Left renal pelvis (tissue), 4 donors: Measurements from ENCODE around the gene APOE. TPM values are rescaled to one million over a fixed set of nuclear protein-coding genes. Genes with fewer than 3 reads are reported as not detected.
"Not testable (repeated sequence)": the region's sequence is repeated elsewhere in the genome, so short reads cannot be mapped to it uniquely, and the experiment has no call there.

Source experiments
- DNase-seq, 4 donors: peaks; one replicate each; pipeline ENCODE4 v3.0.0-alpha.2; 2013; ENCODE audit warnings: low read depth in 4 of 4, low spot score in 3 of 4
- polyA plus RNA-seq, 4 donors: library from polyadenylated mRNA; unstranded; fragments of 120-200 nt; gene quantifications; one replicate each; pipeline ENCODE4 v1.2.1, GENCODE V29; 2013; ENCODE audit not compliant: insufficient read length in 4 of 4

APOE gene
- polyA plus RNA-seq, 4 donors, result 51.2 to 397 (median 259) TPM

DNA sequence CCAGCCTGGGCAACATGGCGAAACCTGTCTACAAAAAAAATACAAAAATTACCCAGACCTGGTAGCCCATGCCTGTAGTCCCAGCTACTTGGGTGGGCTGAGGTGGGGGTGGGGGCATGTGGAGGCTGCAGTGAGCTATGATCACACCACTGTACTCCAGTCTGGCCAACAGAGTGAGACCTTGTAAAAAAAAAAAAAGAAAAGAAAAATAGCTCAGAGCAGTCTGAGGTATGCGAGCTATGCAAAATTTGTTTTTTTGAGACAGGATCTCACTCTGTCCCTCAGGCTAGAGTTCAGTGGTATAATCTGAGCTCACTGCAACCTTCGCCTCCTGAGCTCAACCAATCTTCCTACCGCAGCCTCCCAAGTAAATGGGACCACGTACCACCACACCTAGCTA lies 21.7 kb upstream of the APOE start:
- no peak for DNase-seq

DNA sequence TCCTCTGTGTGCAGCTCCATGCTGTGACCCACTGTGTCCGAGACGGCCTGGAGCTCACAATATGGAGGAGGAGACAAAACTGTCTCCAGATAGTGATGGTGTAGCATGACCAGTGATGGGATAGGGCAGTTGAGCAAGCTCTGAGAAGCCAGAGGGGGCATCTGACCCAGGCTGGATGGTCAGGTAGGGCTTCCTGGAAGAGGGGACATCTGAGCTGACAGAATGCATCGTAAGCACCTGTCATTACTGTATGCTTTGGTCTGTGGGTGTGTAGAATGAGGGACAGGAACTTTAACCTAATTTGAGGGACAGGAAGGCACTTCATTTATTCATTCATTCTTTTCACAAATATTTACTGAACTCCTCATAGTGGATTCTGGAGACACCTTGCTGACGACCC lies 21.0 kb upstream of the APOE start:
- no peak for DNase-seq

DNA sequence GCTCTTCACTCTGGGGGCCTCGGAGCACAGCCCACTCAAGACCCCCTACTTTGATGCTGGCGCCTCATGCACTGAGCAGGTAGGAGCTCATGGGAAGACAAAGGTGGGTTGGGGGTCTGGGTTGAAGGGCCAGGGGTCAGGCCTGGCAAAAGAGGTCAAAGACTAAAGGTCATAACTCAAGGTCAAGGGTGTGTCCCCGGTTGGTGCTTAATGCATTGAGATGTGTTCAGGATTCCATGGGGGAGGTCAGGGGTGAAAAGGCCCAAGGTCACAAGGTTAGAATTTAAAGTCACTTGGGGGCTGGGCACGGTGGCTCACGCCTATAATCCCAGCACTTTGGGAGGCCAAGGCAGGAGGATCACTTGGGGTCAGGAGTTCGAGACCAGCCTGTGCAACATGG lies 19.5 kb upstream of the APOE start:
- no peak for DNase-seq

DNA sequence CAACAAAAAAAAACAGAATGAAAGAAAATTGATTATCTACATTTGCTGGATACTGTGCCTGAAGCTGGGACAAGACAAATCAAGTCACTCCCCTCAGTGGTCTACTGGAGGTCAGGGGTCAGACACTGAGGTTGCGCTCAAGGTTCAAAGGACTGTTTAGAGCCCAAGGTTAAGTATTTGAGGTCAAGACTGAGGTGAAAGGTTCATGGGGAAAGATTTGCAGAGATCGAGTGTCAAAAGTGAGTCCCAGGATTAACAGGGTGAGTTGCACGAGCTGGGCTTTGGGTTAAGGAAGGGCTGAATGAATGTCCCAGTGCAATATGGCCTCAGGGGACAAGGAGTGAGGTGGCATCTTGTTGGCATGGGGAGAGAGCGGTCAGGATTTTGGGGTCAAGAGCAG lies 17.9 kb upstream of the APOE start:
- no peak for DNase-seq

DNA sequence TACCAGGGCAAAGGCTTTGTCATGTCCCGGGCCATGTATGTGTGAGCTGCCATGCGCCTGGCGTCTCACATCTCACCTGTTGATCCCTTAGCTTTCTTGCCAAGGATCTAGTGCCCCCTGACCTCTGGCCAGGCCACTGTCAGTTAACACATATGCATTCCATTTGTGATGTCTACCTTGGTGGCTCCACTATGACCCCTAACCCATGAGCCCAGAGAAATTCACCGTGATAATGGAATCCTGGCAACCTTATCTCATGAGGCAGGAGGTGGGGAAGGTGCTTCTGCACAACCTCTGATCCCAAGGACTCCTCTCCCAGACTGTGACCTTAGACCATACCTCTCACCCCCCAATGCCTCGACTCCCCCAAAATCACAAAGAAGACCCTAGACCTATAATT lies 17.3 kb upstream of the APOE start:
- not testable (repeated sequence) for DNase-seq

DNA sequence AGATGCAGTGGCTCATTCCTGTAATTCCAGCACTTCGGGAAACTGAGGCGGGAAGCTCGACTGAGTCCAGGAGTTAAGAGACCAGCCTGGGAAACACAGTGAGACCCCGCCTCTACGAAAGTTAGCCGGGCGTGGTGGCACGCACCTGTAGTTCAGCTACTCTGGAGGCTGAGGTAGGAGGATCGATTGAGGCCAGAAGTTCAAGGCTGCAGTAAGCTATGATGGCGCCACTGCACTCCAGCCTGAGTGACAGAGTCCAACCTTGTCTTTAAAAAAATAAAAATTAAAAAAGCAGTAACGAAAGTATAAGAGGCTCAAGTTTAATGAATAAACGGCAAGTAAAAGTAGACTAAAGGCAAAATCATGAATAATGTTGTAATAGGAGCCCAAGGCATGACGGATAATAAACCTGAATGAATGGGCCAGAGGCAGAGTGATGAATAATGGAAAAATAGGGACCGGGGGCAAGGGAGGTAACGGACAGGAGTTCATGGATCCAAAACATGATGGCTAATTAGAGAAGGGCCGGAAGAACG lies 15.7 kb upstream of the APOE start:
- no peak for DNase-seq

DNA sequence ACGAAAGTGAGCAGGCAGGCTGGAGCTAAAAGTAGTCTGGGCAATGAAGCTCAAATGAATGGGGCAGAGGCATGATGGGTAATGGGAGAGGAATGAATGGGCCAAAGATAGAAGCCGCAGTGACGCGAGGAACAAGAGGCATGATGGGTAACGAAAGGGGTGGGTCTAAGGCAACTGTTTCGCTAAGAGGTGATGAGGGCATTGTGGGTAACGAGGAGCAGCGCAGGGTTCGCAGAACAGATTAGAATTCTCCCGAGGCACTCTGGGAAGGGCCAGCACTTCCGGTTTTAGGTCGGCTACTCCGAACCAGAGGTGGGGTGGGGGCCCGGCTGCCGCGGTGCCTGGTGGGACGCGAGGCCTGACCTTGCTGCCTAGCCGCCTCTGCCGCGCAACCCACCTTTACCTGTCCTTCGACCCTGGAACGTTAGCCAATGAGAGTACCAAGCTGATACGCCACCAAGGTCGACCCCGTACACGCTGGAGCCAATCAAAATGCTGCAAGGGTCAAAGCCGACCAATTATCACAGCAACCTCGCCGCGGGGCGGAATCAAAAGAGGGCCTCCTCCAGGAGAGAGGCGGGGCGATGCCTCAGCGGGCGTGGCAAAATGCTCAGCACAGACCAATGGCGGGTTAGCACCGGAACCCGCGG lies 15.1 kb upstream of the APOE start:
- peak in 3 of 4 donors; percentile 100 for DNase-seq

DNA sequence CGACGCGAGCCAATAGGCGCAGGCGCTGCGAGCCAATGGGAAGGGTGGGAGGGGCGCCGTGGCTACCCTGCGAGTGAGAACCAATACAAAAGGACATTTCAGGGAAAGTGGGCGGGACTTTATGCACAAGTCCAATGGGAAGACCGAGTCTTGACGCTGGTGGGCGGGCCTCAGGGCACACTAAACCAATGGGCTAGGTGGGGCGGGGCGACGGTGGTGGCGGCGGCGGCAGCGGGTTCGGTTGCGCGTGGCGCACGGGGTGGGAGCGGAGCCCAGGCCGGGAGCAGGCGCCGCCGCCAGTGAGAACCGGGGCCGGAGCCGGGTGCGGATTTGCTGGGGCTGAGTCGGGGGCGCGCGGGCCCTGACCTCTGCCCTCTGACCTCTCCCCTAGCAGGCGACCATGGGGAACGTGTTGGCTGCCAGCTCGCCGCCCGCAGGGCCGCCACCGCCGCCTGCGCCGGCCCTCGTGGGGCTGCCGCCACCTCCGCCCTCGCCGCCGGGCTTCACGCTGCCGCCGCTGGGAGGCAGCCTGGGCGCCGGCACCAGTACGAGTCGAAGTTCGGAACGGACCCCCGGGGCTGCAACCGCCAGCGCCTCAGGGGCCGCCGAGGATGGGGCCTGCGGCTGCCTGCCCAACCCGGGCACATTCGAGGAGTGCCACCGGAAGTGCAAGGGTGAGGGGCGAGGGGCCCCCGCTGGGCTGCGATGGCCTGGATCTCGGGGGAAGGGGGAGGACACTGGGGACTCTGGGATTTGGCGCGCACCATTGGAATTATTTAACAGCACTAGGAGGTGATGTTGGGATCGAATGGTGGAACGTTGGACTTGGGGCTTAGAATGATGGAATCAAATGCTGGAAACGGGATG lies 14.3 kb upstream of the APOE start, which contains the start of gene TOMM40:
TOMM40 (plus strand) TSS at position 239 of the 867 bp plus-strand sequence; CDS start at position 401, 162 bp downstream.
- peak in 1 of 4 donors; percentile 100 for DNase-seq

DNA sequence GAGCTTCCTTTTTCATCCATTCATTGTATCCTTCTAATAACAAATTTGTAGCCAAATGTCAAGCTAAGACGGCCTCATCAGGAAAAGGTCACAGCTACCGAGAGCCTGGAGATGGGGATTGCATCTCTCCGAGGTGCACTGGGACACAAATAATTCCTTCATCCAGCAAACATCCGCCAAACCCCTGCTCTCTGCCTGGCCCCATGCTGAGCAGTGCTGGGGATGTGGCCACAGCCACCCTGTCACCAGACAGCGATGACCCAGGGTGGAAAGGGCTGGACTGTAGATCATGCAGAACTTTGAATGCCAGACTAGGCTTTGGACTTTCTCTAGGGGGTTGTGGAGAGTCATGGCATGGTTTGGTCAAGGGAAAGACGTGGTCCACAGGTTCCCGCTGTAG lies 12.7 kb upstream of the APOE start:
- DNase-seq, result no peak

DNA sequence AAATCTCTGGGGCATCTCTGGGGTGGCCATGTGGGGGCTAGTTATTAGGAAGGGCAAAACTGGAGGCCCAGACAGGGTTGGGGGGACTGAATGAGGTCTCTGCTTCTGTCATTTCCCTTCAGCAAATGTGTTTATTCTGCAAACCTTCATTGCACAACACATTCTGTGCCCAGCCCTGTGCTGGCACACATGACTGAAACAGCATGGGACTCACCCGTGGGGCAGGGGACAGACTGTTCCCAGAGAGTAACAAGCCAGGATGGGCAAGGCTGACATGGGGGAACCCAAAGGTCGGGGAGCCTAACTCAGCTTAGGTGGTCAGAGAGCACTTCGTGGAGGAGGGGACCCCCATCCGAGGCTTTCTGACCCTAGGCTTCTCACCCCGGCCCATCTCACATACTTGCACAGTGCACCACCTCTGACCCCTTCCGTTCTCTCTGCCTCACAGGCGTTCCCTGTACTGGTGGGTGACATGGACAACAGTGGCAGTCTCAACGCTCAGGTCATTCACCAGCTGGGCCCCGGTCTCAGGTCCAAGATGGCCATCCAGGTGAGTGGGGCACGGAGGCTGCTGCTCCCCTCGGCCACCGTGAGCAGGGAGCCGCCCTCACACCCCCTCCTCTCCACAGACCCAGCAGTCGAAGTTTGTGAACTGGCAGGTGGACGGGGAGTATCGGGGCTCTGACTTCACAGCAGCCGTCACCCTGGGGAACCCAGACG lies 12.1 kb upstream of the APOE start:
- DNase-seq, result no peak

DNA sequence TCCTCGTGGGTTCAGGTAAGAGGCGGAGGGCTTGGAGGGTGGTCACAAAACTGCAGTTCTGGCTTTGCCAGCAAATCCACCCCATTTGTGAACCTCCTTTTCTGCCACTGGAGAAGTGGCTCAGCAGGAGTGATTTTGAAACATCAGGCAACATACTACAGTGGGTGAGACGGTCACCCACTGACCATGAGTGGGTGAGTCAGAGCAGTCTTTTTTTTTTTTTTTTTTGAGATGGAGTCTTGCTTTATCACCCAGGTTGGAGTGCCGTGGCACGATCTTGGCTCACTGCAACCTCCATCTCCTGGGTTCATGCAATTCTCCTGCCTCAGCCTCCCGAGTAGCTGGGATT lies 11.6 kb upstream of the APOE start:
- no peak for DNase-seq

DNA sequence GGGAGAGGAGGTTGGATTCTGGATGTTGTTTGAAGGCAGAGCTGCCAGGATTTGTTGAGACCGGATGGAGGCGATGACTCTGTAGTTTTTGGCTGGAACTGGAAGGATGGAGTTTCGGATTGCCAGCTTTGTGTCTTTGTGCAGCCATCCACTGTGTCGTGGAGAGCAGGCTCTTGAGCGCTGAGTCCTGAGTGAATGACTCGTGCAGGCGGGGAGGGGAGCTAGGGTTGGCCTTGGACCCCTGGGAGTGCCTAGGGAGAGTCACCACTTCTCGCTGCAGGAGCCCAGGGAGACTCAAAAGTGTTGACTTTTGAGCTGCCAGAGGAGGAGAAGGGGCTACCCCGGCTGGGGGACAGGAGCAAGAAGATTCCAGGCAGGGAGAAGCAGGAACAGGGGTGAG lies 10.7 kb upstream of the APOE start:
- no peak for DNase-seq

DNA sequence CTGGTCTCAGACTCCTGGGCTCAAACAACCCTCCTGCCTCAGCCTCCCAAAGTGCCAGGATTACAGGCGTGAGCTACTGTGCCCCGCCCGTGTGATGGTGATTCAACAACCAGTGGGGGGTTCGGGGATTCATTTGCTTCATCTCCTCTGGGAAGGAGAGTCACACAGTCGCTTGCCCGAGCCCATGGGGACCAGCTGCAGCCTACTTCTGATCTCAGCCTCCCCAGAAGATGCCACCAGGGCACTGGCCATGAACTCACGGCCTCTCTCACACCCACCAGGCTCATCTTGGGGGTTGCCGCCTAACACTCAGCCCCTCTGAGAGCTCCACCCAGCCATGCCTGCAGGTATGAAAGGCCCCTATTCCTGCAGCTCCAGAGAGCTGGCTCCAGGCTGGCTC lies 7.8 kb upstream of the APOE start:
- no peak for DNase-seq

DNA sequence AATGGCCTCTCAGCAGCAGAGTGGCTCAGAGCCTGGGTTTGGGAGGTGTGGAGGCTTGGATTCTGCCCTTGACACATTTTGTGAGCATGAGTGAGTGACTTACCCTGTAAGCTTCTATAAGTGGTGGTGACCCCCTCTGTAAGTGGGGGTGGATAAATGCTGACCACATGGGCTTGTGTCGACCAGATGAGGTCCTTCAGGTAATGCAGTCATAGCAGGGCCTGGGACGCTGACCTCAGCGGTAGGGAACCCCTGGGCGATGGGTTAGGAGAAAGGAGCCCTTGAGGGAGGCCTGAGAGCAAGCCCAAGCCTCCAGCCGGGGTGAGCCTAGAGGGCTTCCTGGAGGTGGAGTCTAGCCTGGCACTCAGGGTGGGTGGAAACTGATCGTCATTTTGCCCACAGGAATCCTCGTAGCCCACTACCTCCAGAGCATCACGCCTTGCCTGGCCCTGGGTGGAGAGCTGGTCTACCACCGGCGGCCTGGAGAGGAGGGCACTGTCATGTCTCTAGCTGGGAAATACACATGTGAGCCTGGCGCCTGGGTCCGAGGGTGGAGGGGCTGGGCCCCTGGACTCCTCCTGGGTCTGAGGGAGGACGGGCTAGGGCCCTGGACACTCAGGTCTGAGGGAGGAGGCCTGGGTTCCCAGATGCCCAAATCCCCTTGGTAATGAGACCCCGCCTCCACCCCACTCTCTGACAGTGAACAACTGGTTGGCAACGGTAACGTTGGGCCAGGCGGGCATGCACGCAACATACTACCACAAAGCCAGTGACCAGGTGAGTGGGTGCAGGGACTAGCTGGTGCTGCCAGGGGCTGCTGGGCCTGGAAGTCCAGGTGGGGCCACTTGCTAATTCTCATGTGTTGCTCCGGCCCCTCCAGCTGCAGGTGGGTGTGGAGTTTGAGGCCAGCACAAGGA lies 5.0 kb upstream of the APOE start:
- no peak for DNase-seq

DNA sequence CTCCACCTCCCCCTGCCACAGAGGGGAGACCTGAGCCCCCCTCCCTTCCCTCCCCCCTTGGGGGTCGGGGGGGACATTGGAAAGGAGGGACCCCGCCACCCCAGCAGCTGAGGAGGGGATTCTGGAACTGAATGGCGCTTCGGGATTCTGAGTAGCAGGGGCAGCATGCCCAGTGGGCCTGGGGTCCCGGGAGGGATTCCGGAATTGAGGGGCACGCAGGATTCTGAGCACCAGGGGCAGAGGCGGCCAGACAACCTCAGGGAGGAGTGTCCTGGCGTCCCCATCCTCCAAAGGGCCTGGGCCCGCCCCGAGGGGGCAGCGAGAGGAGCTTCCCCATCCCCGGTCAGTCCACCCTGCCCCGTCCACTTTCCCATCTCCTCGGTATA lies 2.4 kb upstream of the APOE start:
- DNase-seq, result no peak

DNA sequence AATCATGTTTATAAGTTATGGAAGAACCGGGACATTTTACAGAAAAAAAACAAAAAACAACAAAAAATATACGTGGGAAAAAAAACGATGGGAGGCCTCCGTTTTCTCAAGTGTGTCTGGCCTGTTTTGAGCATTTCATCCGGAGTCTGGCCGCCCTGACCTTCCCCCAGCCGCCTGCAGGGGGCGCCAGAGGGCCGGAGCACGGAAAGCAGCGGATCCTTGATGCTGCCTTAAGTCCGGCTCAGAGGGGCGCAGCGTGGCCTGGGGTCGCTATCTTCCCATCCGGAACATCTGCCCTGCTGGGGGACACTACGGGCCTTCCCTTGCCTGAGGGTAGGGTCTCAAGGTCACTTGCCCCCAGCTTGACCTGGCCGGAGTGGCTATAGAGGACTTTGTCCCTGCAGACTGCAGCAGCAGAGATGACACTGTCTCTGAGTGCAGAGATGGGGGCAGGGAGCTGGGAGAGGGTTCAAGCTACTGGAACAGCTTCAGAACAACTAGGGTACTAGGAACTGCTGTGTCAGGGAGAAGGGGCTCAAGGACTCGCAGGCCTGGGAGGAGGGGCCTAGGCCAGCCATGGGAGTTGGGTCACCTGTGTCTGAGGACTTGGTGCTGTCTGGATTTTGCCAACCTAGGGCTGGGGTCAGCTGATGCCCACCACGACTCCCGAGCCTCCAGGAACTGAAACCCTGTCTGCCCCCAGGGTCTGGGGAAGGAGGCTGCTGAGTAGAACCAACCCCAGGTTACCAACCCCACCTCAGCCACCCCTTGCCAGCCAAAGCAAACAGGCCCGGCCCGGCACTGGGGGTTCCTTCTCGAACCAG lies 1.8 kb upstream of the APOE start:
- DNase-seq, result no peak

DNA sequence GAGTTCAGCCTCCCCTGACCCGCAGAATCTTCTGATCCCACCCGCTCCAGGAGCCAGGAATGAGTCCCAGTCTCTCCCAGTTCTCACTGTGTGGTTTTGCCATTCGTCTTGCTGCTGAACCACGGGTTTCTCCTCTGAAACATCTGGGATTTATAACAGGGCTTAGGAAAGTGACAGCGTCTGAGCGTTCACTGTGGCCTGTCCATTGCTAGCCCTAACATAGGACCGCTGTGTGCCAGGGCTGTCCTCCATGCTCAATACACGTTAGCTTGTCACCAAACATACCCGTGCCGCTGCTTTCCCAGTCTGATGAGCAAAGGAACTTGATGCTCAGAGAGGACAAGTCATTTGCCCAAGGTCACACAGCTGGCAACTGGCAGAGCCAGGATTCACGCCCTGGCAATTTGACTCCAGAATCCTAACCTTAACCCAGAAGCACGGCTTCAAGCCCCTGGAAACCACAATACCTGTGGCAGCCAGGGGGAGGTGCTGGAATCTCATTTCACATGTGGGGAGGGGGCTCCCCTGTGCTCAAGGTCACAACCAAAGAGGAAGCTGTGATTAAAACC lies 1.1 kb upstream of the APOE start:
- DNase-seq, result no peak

DNA sequence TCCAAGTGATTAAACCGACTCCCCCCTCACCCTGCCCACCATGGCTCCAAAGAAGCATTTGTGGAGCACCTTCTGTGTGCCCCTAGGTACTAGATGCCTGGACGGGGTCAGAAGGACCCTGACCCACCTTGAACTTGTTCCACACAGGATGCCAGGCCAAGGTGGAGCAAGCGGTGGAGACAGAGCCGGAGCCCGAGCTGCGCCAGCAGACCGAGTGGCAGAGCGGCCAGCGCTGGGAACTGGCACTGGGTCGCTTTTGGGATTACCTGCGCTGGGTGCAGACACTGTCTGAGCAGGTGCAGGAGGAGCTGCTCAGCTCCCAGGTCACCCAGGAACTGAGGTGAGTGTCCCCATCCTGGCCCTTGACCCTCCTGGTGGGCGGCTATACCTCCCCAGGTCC lies 2.0 kb downstream of the APOE start:
- no peak for DNase-seq
